ENCODE data around the gene C22orf15. TPM values are rescaled to one million over a fixed set of nuclear protein-coding genes. Genes with fewer than 3 reads are reported as not detected.
"Not testable (repeated sequence)": the region's sequence is repeated elsewhere in the genome, so short reads cannot be mapped to it uniquely, and the experiment has no call there.

Gene C22orf15
- total and polyA plus RNA-seq, 8 donors = not detected

DNA sequence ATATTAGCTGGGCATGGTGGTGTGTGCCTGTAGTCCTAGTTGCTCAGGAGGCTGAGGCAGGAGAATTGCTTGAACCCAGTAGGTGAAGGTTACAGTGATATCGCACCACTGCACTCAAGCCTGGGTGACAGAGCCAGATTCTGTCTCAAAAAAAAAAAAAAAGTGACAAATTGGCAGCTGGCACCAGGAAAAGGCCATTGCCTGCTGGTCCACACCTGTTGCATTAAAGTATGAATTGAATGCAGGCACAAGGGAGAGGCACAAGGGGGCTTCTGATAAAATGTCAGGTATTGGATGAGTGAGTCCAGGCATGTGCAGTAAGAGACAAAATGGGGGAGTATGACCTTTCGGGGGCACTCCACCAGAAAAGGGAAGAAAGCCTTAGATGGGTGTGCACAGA is 40.1 kb upstream of the C22orf15 start:
- H3K9me3 ChIP-seq = no peaks in the 10 kb centered on the region
- TF ChIP-seq, protein P1, sequence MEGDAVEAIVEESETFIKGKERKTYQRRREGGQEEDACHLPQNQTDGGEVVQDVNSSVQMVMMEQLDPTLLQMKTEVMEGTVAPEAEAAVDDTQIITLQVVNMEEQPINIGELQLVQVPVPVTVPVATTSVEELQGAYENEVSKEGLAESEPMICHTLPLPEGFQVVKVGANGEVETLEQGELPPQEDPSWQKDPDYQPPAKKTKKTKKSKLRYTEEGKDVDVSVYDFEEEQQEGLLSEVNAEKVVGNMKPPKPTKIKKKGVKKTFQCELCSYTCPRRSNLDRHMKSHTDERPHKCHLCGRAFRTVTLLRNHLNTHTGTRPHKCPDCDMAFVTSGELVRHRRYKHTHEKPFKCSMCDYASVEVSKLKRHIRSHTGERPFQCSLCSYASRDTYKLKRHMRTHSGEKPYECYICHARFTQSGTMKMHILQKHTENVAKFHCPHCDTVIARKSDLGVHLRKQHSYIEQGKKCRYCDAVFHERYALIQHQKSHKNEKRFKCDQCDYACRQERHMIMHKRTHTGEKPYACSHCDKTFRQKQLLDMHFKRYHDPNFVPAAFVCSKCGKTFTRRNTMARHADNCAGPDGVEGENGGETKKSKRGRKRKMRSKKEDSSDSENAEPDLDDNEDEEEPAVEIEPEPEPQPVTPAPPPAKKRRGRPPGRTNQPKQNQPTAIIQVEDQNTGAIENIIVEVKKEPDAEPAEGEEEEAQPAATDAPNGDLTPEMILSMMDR (IDR thresholded peaks at IDR 0.05) = no peak
- H3K4me1 ChIP-seq = no peaks in the 10 kb centered on the region
- no peaks in the 10 kb centered on the region for H3K27me3 ChIP-seq
- no peak overlapping the region for H3K4me3 ChIP-seq
- FAIRE-seq (no peak), DNase-seq (no peak), ATAC-seq (peak in 1 of 4 donors; percentile 34)
- H3K36me3 ChIP-seq = no peaks in the 10 kb centered on the region
- intact Hi-C loops (cut with DNase I) = no loop called here
- WGBS, 2 donors = 44 to 55% methylated on average over 2 of the region's 2 CpGs
- no peak overlapping the region for H3K27ac ChIP-seq

DNA sequence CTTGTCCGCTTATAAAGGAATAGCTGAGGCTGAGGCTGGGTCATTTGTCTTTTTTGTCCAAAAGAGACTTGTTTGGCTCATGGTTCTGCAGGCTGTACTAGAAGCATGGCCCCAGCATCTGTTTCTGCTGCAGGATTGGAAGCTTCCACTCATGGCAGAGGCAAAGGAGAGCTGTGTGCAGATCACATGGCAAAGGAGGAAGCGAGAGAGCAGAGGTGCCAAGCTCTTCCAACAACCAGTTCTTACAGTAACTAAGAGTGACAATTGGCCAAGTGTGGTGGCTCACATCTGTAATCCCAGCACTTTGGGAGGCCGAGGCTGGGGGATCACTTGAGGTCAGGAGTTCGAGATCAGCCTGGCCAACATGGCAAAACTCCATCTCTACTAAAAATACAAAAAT is 34.7 kb upstream of the C22orf15 start:
- H3K36me3 ChIP-seq; H3K4me3 ChIP-seq; H3K27ac ChIP-seq; H3K9me3 ChIP-seq; DNase-seq; H3K4me1 ChIP-seq; FAIRE-seq; H3K27me3 ChIP-seq; intact Hi-C loops (cut with DNase I): not testable (repeated sequence)
- peak in 1 of 4 donors; percentile 45 for ATAC-seq
- 85 to 87% methylated on average over 4 of the region's 4 CpGs for WGBS, 2 donors

DNA sequence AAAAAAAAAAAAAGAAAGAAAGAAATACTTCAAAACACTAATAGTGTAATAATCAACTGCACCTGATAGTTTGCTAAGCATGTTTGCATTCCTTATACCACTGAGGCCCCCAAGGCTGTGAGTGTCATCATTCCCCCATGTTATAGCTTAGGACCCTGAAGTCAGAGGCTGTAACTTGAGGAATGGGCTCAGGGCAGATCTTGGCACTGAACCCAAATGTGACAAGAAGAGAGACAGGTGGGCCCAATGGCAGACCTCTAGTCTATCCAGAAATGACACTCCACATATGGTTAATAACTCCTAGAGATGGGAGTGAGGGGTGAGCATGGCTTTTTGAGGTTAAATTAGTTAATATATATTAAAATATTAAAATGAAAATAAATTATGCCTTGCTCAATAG is 25.1 kb upstream of the C22orf15 start:
- no peak overlapping the region for H3K27ac ChIP-seq
- intact Hi-C loops (cut with DNase I) = no loop called here
- no peaks in the 10 kb centered on the region for H3K9me3 ChIP-seq
- no peak for ATAC-seq
- TF ChIP-seq, protein P1 (IDR thresholded peaks at IDR 0.05) = no peak
- no peaks in the 10 kb centered on the region for H3K27me3 ChIP-seq
- H3K4me3 ChIP-seq = no peak overlapping the region
- H3K4me1 ChIP-seq = no peaks in the 10 kb centered on the region
- DNase-seq = no peak
- FAIRE-seq = no peak
- H3K36me3 ChIP-seq = no peaks in the 10 kb centered on the region

- peaks cover 0 to 18% (median 0%) of the 10 kb centered on the region in 3 donors for H3K36me3 ChIP-seq
- DNase-seq (no peak), ATAC-seq (peak in 3 of 4 donors; percentile 21 to 49 (median 27)), FAIRE-seq (no peak)
- 71 to 74% methylated on average over 7 of the region's 7 CpGs for WGBS, 2 donors
- H3K27me3 ChIP-seq = no peaks in the 10 kb centered on the region
- H3K4me3 ChIP-seq = no peak overlapping the region
- TF ChIP-seq, protein P1 (IDR thresholded peaks at IDR 0.05) = no peak
- no peaks in the 10 kb centered on the region for H3K9me3 ChIP-seq
- no peaks in the 10 kb centered on the region for H3K4me1 ChIP-seq
- intact Hi-C loops (cut with DNase I) = no loop called here
- no peak overlapping the region for H3K27ac ChIP-seq
Measured at GRCh38 chr22:23742505-23743264, 20.1 kb upstream of the C22orf15 start.

- H3K27ac ChIP-seq = no peak overlapping the region
- no peaks in the 10 kb centered on the region for H3K27me3 ChIP-seq
- DNase-seq (no peak), ATAC-seq (peak in 1 of 4 donors; percentile 23), FAIRE-seq (no peak)
- no peaks in the 10 kb centered on the region for H3K9me3 ChIP-seq
- TF ChIP-seq, protein P1 (IDR thresholded peaks at IDR 0.05) = no peak
- no peaks in the 10 kb centered on the region for H3K4me1 ChIP-seq
- H3K36me3 ChIP-seq = peaks cover 0 to 18% (median 0%) of the 10 kb centered on the region in 3 donors
- WGBS, 2 donors = 73 to 85% methylated on average over 2 of the region's 2 CpGs
- H3K4me3 ChIP-seq = no peak overlapping the region
- intact Hi-C loops (cut with DNase I) = no loop called here
Measured at GRCh38 chr22:23743303-23743705, 19.5 kb upstream of the C22orf15 start.
